PC-3 (cell line): ENCODE measurements around the gene ELMOD3. TPM values are rescaled to one million over a fixed set of nuclear protein-coding genes. Genes with fewer than 3 reads are reported as not detected.

ENCODE experiments used
- ATAC-seq: fragments of 200-7000 bp; cut with Tn5 transposase; 2 replicates; pipeline ENCODE4 v1.9.1; 2020; ENCODE audit warnings: mild to moderate bottlenecking, moderate library complexity
- BruUV-seq: library from RNA; stranded (reverse); fragments of 400-500 nt; replicated peaks from 2 replicates; lab custom pipeline; 2021; lab: Mats Ljungman, UMichigan
- CTCF ChIA-PET: fragments of 300-600 bp; sonication (Branson Sonifier 250); formaldehyde crosslinking; loops from one replicate; lab custom pipeline; 2022; ENCODE audit warnings: antibody characterized with exemption; lab: Charles Lee
- POLR2A ChIA-PET: fragments of 300-600 bp; sonication (Branson Sonifier 250); formaldehyde crosslinking; loops from one replicate; lab custom pipeline; 2022; ENCODE audit warnings: antibody characterized with exemption; ENCODE audit not compliant: unreplicated experiment; lab: Charles Lee
- DNase-seq: peaks from one replicate; pipeline ENCODE4 v3.0.0-alpha.2; 2015
- H2AFZ ChIP-seq: fragments of 300-600 bp; sonication (generic); 2 replicates; pipeline ENCODE4 v1.6.0; 2016; ENCODE audit warnings: antibody characterized with exemption, low read length
- H3F3A ChIP-seq: fragments of 300-600 bp; sonication (generic); one replicate; pipeline ENCODE4 v1.6.0; 2017; ENCODE audit warnings: antibody characterized with exemption, low read length, control low read depth, mild to moderate bottlenecking; ENCODE audit not compliant: unreplicated experiment
- H3K27ac ChIP-seq: fragments of 300-600 bp; sonication (generic); 2 replicates; pipeline ENCODE4 v1.5.1; 2016; ENCODE audit warnings: mild to moderate bottlenecking, low read length
- H3K27me3 ChIP-seq: fragments of 300-600 bp; sonication (generic); 2 replicates; pipeline ENCODE4 v1.6.1; 2016; ENCODE audit warnings: low read length, mixed read lengths
- H3K36me3 ChIP-seq: fragments of 300-600 bp; sonication (generic); 2 replicates; pipeline ENCODE4 v1.6.1; 2016; ENCODE audit warnings: low read depth, mixed run types, low read length, mixed read lengths
- H3K4me1 ChIP-seq: fragments of 300-600 bp; sonication (generic); 2 replicates; pipeline ENCODE4 v1.5.1; 2016; ENCODE audit warnings: low read length; ENCODE audit not compliant: insufficient read depth
- H3K4me2 ChIP-seq: fragments of 300-600 bp; sonication (generic); 2 replicates; pipeline ENCODE4 v1.6.0; 2016; ENCODE audit warnings: low read length
- H3K4me3 ChIP-seq: fragments of 300-600 bp; sonication (generic); 2 replicates; pipeline ENCODE4 v1.5.1; 2016; ENCODE audit warnings: mild to moderate bottlenecking, low read length, mixed read lengths
- H3K79me2 ChIP-seq: fragments of 300-600 bp; sonication (generic); 2 replicates; pipeline ENCODE4 v1.6.1; 2017; ENCODE audit warnings: low read length, mixed read lengths
- H3K9ac ChIP-seq: fragments of 300-600 bp; sonication (generic); 2 replicates; pipeline ENCODE4 v1.6.0; 2016; ENCODE audit warnings: mild to moderate bottlenecking, low read length
- H3K9me2 ChIP-seq: fragments of 300-600 bp; sonication (generic); replicated peaks from 2 replicates; pipeline ENCODE4 v1.6.1; 2016; ENCODE audit warnings: mixed run types, low read length, mixed read lengths
- H3K9me3 ChIP-seq: fragments of 300-600 bp; sonication (generic); 2 replicates; pipeline ENCODE4 v1.6.1; 2016; ENCODE audit warnings: low read length, mixed read lengths
- H4K20me1 ChIP-seq: fragments of 300-600 bp; sonication (generic); 2 replicates; pipeline ENCODE4 v1.6.1; 2016; ENCODE audit warnings: low read length, mixed read lengths
- CTCF ChIP-seq: fragments of 300-600 bp; sonication (generic); conservative IDR thresholded peaks from 2 replicates; pipeline ENCODE4 v1.5.1; 2017; ENCODE audit warnings: antibody characterized with exemption, low read depth, mild to moderate bottlenecking, low read length
- EZH2 ChIP-seq: fragments of 300-600 bp; sonication (generic); IDR thresholded peaks from one replicate; pipeline ENCODE4 v1.6.1; 2017; ENCODE audit warnings: antibody characterized with exemption, mild to moderate bottlenecking, low read length; ENCODE audit not compliant: unreplicated experiment
- EZH2phosphoT487 ChIP-seq: fragments of 300-600 bp; sonication (generic); IDR thresholded peaks from 2 replicates; pipeline ENCODE4 v1.6.1; 2018; ENCODE audit warnings: mild to moderate bottlenecking, antibody characterized with exemption, low read length, borderline replicate concordance
- intact Hi-C: fragments of 100-400 bp; cut with micrococcal nuclease; formaldehyde crosslinking; loops from 2 replicates; pipeline ENCODE4 v1.9.0; 2023
- total RNA-seq: library from RNA; depleted of rRNA; stranded (reverse); fragments of >200 nt; gene quantifications from 2 replicates; pipeline ENCODE4 v1.2.3, GENCODE V29; 2014

Gene ELMOD3
- total RNA-seq, 1 experiment from 2014 or later = 19.0 TPM

- no peak for TF ChIP-seq EZH2phosphoT487
- no peak for TF ChIP-seq EZH2
- no peak for TF ChIP-seq CTCF
- H3K27ac ChIP-seq = no peak overlapping the region
- intact Hi-C loops = no loop called here
- peaks cover 4% of the 10 kb centered on the region for H3F3A ChIP-seq
- H2AFZ ChIP-seq = no peak overlapping the region
- no peak overlapping the region for H3K4me3 ChIP-seq
- H3K79me2 ChIP-seq = 0 out of 2 replicates have a peak, but pooled peaks cover 8% of the 10 kb centered on the region
- POLR2A ChIA-PET = no interaction called here
- no peak overlapping the region for H3K9ac ChIP-seq
- H4K20me1 ChIP-seq = no peaks in the 10 kb centered on the region
- no peaks in the 10 kb centered on the region for H3K36me3 ChIP-seq
- DNase-seq (no peak), ATAC-seq (no peak)
- peaks cover 31% of the 10 kb centered on the region for H3K4me1 ChIP-seq
- H3K9me3 ChIP-seq = no peaks in the 10 kb centered on the region
- CTCF ChIA-PET = no interaction called here
- no TSS peak for BruUV-seq
- no peaks in the 10 kb centered on the region for H3K9me2 ChIP-seq
- H3K27me3 ChIP-seq = no peaks in the 10 kb centered on the region
- no peak overlapping the region for H3K4me2 ChIP-seq
Measured at GRCh38 chr2:85415980-85416650, 61.5 kb downstream of the ELMOD3 start.

GRCh38 chr2:85418132-85419008, 63.8 kb downstream of the ELMOD3 start, which contains the start of gene SH2D6:
Gene SH2D6 (plus strand): TSS chr2:85418714. CDS start chr2:85429466, 10,752 bp downstream.
- Histone ChIP-seq H3K27ac (peak within 1 kb of the TSS; percentile 64), H3K27me3 (no peaks in the 10 kb centered on the region), H3K36me3 (no peaks in the 10 kb centered on the region), H3K4me1 (peaks cover 43% of the 10 kb centered on the region), H3K9me2 (no peaks in the 10 kb centered on the region), H2AFZ (peak within 1 kb of the TSS; percentile 100), H3K4me2 (peak within 1 kb of the TSS; percentile 82), H3F3A (peaks cover 14% of the 10 kb centered on the region), H3K9me3 (no peaks in the 10 kb centered on the region), H3K4me3 (peak within 1 kb of the TSS; percentile 92), H3K79me2 (0 out of 2 replicates have a peak, but pooled peaks cover 8% of the 10 kb centered on the region), H3K9ac (peak within 1 kb of the TSS; percentile 86), H4K20me1 (no peaks in the 10 kb centered on the region)
- TF ChIP-seq CTCF = no peak
- TF ChIP-seq EZH2 = no peak
- no peak for TF ChIP-seq EZH2phosphoT487
- DNase-seq (peak; percentile 76), ATAC-seq (peak; percentile 52)
- intact Hi-C loops = no loop called here
- no TSS peak for BruUV-seq
- CTCF ChIA-PET = no interaction called here
- POLR2A ChIA-PET = interaction anchor here (0.6 kb wide), 1 partner anchor 116 kb away, joined by 5 read pairs; no protein-coding TSS in a partner anchor
